ENCODE measurements around the gene C2CD4D. TPM values are rescaled to one million over a fixed set of nuclear protein-coding genes. Genes with fewer than 3 reads are reported as not detected.

Gene C2CD4D
- total RNA-seq, 1 donor from 2014 or later, result 1.3 TPM

- Mint-ChIP-seq H3K4me1 (ENCODE audit: low read depth) (peaks cover 10% of the 10 kb centered on the region), H3K27me3 (peaks cover 12% of the 10 kb centered on the region), H3K27ac (no peak within 1 kb of the TSS), H3K36me3 (ENCODE audit: insufficient read depth) (no peaks in the 10 kb centered on the region), H3K4me3 (ENCODE audit: low read depth) (no peak within 1 kb of the TSS), H3K9me3 (ENCODE audit: low read depth) (no peaks in the 10 kb centered on the region)
- no peak for DNase-seq (ENCODE audit: low spot score, unreplicated experiment)
- TF ChIP-seq CTCF (IDR thresholded peaks at IDR 0.05; ENCODE audit: unreplicated experiment), result no peak
Measured at GRCh38 chr1:151831605-151832004, 8.0 kb downstream of the C2CD4D start, which contains the start of gene RORC. Gene RORC (minus strand): TSS chr1:151831802. CDS start chr1:151831764, 38 bp downstream.

GRCh38 chr1:151831256-151831591, 8.4 kb downstream of the C2CD4D start:
- no peak for TF ChIP-seq CTCF (IDR thresholded peaks at IDR 0.05; ENCODE audit: unreplicated experiment)
- H3K9me3 Mint-ChIP-seq (ENCODE audit: low read depth), result no peaks in the 10 kb centered on the region
- DNase-seq (ENCODE audit: low spot score, unreplicated experiment), result no peak
- H3K27ac Mint-ChIP-seq, result no peak overlapping the region
- no peaks in the 10 kb centered on the region for H3K36me3 Mint-ChIP-seq (ENCODE audit: insufficient read depth)
- peaks cover 9% of the 10 kb centered on the region for H3K27me3 Mint-ChIP-seq
- no peak overlapping the region for H3K4me3 Mint-ChIP-seq (ENCODE audit: low read depth)
- peaks cover 6% of the 10 kb centered on the region for H3K4me1 Mint-ChIP-seq (ENCODE audit: low read depth)

GRCh38 chr1:151830055-151830454, 9.6 kb downstream of the C2CD4D start:
- TF ChIP-seq CTCF (IDR thresholded peaks at IDR 0.05; ENCODE audit: unreplicated experiment), result no peak
- DNase-seq (ENCODE audit: low spot score, unreplicated experiment), result no peak
- Mint-ChIP-seq H3K9me3 (ENCODE audit: low read depth) (no peaks in the 10 kb centered on the region), H3K27me3 (peaks cover 14% of the 10 kb centered on the region), H3K36me3 (ENCODE audit: insufficient read depth) (no peaks in the 10 kb centered on the region), H3K27ac (no peak overlapping the region), H3K4me3 (ENCODE audit: low read depth) (no peak overlapping the region), H3K4me1 (ENCODE audit: low read depth) (peaks cover 5% of the 10 kb centered on the region)

GRCh38 chr1:151829352-151830046, 10.1 kb downstream of the C2CD4D start:
- Mint-ChIP-seq H3K4me3 (ENCODE audit: low read depth) (no peak overlapping the region), H3K27me3 (peaks cover 18% of the 10 kb centered on the region), H3K9me3 (ENCODE audit: low read depth) (no peaks in the 10 kb centered on the region), H3K36me3 (ENCODE audit: insufficient read depth) (no peaks in the 10 kb centered on the region), H3K4me1 (ENCODE audit: low read depth) (peaks cover 5% of the 10 kb centered on the region), H3K27ac (peak overlapping the region; percentile 29)
- TF ChIP-seq CTCF (IDR thresholded peaks at IDR 0.05; ENCODE audit: unreplicated experiment), result no peak
- no peak for DNase-seq (ENCODE audit: low spot score, unreplicated experiment)

- no peak for TF ChIP-seq CTCF (IDR thresholded peaks at IDR 0.05; ENCODE audit: unreplicated experiment)
- Mint-ChIP-seq H3K9me3 (ENCODE audit: low read depth) (no peaks in the 10 kb centered on the region), H3K27ac (peak overlapping the region; percentile 29), H3K27me3 (peaks cover 21% of the 10 kb centered on the region), H3K36me3 (ENCODE audit: insufficient read depth) (no peaks in the 10 kb centered on the region), H3K4me1 (ENCODE audit: low read depth) (peaks cover 5% of the 10 kb centered on the region), H3K4me3 (ENCODE audit: low read depth) (no peak overlapping the region)
- DNase-seq (ENCODE audit: low spot score, unreplicated experiment), result no peak
Measured at GRCh38 chr1:151828921-151829320, 10.7 kb downstream of the C2CD4D start.
